GM19025 (cell line): ENCODE data around the gene LRRK1.
"Not testable (repeated sequence)": the region's sequence is repeated elsewhere in the genome, so short reads cannot be mapped to it uniquely, and the experiment has no call there.

Experiments used
- ATAC-seq: cut with Tn5 transposase; IDR thresholded peaks from one replicate; pipeline ENCODE4 v1.9.1; 2021; ENCODE audit warnings: mild to moderate bottlenecking, low read depth, moderate library complexity; ENCODE audit not compliant: unreplicated experiment

Gene LRRK1

DNA sequence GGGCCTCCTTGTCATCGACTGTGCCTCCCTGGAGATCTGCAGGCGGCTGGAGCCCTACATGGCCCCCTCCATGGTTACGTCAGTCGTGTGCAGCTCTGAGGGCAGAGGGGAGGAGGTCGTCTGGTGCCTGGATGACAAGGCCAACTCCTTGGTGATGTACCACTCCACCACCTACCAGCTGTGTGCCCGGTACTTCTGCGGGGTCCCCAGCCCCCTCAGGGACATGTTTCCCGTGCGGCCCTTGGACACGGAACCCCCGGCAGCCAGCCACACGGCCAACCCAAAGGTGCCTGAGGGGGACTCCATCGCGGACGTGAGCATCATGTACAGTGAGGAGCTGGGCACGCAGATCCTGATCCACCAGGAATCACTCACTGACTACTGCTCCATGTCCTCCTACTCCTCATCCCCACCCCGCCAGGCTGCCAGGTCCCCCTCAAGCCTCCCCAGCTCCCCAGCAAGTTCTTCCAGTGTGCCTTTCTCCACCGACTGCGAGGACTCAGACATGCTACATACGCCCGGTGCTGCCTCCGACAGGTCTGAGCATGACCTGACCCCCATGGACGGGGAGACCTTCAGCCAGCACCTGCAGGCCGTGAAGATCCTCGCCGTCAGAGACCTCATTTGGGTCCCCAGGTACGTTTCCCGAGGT lies 146.5 kb downstream of the LRRK1 start:
- ATAC-seq, result no peak

DNA sequence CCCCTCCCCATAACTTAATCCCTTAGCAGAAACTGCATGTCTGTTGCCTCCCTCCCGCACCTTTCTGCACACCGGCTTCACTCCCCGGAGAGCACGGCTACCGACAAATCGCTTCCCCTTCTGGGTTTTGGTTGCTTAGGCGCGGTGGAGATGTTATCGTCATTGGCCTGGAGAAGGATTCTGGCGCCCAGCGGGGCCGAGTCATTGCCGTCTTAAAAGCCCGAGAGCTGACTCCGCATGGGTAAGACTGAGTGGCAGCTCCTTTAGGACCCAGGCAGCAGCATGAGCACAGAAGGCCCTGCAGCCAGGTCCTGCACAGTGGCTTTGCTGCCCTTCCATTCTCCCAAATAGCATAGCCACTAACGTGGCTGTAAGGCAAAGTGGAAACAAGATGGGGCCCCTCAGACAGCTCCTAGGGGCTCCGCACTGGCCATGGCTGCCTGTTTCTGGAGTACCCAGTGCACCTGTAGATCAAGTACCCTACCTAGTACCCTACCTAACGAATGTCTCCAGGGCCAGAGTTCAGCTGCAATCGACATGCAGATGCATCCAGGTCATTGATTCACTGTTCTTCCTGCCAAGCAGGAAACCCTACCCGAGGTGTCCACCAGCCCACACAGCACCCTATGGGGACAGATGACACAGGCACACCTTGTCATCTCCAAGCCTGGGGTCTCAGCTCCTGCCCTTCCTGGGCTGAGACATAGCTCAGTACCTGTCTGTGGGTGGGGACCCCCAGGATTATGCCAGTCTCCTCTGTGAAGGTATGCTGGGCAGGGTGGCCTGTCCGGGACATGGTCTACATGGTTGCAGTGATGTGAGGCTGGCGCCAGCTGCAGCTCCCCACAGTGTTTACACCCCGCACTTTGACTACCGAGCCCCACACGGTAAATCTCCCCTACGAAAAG lies 147.6 kb downstream of the LRRK1 start:
- ATAC-seq, result no peak

DNA sequence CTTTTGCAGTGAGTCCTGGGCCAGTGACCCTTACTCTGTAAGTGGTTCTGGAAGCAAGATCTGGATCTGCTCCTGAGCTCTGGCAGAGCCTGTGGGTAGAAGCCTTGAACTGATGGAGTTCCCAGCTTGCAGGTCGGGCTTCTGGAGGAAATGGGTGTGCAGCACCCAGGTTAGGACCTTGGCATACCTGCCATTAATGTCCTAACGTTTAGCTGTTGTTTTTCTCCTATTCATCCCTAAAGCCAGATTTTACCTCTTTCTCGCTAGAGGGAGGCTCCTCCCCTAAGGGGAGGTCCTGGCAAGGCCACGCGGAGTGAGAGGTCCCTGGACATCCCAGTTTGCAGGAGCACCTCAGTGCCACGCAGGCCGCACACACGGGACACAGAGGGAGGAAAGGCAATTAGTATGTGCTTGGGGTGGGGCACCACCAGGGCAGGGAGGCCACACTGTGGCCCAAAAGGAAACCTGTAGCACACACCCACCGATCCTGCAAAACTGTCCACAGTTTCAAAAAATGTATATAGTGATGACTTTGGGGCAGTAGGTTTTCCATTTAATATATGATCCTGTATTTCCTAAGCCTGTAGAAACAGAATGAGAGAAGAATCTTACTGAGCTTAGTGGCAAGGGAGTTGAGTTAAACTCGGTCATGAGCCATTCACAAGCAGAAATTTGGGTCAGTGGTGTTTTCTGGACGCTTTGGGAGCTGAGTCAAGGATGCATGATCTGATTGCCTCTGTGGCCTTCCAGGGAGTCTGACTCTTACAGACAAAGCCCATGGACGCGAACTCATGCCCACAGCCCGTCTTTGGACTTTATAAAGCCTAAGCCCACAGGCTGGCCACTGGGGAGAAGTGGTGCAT lies 148.7 kb downstream of the LRRK1 start:
- ATAC-seq, result no peak

DNA sequence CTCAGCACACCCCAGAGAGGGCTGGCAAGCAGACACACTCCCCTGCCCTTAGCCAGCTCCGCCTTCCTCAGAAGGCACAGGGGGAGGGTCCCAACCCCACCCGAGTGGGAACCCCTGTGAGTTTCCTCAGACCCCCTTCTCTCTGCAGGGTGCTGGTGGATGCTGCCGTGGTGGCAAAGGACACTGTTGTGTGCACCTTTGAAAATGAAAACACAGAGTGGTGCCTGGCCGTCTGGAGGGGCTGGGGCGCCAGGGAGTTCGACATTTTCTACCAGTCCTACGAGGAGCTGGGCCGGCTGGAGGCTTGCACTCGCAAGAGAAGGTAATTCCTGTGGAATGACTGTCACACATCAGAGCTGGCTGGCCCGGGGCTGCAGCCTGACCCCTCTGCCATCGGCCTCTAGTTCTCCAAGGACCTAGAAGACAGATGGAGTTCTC lies 149.4 kb downstream of the LRRK1 start:
- ATAC-seq, result no peak

DNA sequence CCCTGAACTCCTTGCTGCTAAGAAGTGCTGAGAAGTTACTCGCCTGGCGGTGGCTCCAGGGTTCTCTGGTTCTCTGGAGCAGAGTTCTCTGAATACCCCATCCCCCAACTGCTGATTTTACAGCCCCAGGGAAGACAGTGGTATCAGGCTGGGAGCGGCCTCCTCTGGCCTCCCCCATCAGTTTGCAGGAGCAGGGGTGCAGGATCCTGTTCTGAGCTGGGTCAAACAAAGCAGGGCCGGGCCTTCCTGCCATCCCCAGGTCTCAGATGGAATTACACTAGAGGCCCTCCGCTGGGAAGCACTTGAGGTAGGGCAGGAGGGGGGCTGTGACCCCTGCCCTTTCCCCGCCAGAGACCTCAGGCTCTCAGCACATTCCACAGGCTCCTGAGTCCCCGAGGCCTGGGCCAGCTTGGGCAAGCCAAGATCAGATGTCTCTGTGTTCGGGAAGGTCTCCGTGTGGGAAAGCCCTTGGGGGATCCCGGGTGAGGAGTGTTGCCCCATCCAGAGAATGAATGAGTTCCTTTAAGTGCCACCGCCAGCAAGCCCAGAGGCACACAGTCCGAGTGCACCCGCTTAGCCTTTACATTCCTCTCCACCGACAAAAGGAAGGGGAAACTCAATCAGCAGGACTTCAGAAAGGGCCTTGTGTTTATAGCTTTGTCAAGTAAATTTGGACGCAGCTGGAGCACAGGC lies 149.9 kb downstream of the LRRK1 start:
- no peak for ATAC-seq

DNA sequence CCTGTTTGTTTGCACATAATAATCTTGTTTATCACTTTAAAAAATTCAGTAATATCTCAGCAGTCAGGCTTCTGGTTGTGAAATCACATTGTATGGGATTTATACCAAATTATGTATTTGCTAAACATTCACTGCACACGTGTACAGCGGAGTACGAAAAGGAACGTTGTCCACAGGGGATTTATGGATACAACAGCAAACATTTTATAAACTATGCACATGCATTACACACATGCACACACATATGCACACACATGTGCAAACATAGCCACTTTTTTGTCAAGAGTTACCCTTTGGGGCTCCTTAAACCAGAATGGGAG lies 150.5 kb downstream of the LRRK1 start:
- ATAC-seq, result no peak

DNA sequence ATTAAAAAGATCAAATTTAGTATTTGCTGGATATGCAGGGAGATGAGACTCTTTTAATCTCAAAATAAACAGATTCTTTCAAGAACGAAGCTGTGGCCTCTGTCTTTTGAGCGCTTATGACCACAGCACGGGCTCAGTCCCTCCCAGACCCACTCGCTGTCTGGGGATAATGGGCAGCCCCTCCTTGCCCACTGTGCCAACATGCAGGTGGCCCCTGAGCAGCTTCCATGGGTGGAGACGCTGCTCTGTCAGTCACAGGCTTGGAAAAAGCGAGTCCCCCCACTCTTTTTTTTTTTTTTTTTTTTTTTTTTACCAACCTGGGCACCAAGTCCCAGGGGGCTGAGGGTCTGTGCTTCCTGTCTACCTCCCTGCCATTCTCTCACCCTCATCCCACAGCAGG lies 150.9 kb downstream of the LRRK1 start:
- ATAC-seq, result no peak

DNA sequence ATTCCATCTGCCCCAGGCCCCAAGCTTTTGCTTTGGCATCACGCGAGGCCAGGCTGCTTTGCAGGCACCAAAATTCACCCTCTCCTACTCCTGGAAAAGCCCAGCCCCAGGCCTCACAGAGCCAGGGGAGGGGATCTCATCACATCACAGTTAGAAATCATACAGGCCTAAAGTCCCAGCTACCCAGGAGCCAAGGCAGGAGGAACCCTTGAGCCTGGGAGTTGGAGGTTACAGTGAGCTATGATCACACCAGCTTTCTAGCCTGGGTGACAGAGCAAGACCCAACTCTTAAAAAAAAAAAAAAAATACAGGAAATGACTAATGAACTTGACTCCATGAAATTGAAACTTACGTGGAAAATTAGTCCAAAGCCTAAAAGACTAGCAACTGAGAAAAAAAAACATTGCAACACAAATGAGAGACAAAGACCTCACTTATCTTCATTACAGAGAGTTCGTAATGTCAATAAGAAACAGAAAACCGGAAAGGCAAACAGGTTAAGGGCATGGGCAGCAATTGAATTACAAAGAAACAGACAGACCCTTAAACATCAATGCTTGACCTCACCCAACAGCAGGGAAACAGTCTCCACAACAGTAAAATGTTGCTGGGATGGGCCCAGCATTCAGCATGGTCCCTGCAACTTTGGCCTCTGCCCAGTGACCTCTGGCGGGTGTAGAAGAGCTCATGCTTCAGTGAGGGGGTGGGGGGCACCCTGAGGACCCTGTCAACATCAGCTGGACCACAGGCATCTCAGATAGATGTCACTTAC lies 151.5 kb downstream of the LRRK1 start:
- ATAC-seq, result no peak

DNA sequence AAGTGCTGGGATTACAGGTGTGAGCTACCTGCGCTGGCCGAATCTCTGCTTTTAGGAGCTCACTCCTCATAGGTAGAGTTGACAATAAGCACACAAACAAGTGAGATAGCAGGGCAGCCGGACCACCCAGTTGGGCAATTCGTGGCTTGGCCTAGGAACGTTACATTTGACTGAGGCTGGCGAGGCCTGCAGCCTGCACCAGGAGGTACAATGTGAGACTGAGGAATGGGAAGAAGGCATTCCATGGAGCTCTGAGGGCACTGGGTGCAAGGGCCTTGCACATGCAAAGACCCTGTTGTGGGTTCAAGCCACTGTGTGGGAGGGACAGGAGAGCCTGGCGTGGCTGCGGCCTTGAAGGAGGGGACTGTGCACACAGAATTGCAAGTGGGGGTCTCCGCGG lies 152.5 kb downstream of the LRRK1 start:
- no peak for ATAC-seq

DNA sequence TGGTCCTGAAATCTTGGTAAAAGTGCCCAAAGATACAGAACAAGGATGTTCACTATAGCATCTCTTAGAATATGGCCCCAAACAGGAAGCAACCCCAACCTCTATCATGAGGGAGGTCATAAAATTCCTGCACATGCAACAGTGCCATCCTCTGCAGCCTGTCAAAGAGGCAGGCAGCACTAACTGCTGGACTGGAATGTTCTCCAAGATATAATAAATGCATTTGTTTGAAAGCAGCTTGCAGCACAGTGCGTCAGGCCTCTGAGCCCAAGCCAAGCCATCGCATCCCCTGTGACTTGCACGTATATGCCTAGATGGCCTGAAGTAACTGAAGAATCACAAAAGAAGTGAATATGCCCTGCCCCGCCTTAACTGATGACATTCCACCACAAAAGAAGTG lies 153.1 kb downstream of the LRRK1 start:
- not testable (repeated sequence) for ATAC-seq

DNA sequence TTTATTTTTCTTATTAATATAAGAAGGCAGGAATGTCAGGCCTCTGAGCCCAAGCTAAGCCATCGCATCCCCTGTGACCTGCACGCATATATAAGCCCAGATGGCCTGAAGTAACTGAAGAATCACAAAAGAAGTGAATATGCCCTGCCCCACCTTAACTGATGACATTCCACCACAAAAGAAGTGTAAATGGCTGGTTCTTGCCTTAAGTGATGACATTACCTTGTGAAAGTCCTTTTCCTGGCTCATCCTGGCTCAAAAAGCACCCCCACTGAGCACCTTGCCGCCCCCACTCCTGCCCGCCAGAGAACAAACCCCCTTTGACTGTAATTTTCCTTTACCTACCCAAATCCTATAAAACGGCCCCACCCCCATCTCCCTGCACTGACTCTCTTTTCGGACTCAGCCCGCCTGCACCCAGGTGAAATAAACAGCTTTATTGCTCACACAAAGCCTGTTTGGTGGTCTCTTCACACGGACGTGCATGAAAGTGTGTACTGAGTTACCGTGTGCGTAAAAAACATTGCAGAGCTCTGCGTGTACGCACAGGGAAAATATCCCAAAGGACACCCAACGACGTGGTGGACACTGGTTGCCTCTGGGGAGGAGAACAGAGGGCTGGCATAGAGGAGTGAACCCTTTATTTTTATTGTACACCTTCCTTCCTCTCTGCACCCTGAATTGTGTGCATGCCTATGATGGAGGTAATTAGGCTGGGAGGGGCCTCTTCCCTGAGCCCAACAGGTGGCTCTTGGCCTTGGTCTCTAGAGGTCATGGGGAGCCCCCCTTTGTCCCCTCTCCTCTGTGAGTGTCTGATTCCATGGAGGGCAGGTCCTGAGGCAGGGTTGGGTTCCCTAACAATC lies 158.9 kb downstream of the LRRK1 start:
- not testable (repeated sequence) for ATAC-seq

DNA sequence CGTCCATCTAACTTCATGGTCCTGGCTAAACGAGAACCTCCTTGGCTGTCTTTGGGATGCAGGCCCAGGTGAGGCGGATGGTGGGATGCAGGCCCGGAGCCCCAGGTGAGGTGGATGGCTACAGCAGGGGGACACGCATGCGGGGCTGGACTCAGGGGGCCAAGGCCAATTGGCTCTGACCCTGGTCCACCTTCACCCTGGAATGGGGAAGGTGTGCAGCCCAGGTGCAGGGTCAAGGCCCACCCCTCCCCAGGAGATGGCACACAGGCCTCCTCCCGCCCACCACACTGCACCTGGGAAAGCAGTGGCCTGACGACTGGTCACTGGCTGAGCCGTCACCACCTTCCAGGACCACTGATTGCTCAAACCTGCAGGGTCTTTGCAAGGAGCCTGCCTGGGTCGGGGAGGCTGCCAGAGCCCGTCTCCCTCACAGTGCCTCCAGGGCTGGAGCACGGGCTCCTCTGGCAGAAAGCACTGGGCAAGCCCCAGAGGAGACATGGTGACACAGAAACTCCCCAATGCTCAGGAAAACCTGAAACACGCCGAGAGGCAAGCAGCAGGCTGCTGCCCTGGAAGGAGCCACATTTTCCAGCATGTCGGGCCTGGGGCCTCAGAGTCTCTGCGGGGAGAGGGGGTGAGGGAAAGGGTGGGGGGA lies 159.6 kb downstream of the LRRK1 start:
- ATAC-seq, result no peak

DNA sequence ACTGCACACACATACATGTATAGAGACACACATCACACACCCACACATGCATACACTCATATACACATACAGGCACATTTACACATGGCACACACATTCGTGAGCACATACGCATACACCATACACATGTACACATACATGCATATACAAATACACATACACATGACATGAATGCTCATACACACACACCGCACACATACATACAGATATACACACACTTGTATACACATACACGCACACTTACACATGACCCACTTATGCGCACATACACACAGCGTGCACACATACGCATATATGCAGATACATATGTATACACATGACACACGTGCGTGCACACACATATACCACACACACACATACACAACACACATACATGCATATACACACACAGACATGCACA lies 162.7 kb downstream of the LRRK1 start:
- no peak for ATAC-seq

DNA sequence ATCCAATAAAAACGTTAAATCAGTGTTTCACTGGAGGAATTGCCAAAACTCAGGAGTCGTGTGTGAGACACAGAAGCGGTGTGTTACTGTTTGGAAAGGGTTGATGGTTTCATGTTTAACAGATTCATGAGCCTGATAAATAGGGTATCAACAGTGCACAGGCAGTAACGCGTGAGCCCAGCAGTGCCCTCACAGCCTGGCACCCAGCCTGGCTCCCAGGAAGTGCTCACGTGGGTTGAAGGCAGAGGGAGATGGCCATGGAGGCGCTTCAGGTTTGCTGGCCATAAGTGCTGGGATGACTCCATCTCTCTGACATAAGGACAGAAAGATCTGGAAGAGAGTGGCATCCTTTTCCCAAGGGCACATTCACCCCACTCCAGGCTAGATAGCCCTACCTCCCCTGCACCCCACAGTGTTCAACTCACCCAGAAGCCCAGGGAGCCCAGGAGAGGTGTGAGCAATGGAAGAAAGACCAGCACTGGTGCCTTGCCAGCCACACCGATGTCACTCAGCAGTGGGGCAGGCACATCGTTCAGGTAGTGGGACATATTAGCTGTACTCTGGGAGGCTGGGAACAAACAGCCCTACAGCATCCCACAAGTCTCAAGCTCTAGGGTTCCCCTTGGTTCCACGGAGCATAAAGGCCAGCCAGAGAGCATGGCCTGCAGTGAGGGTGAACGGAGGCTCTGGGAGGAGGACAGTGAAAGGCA lies 164.3 kb downstream of the LRRK1 start:
- ATAC-seq, result no peak

DNA sequence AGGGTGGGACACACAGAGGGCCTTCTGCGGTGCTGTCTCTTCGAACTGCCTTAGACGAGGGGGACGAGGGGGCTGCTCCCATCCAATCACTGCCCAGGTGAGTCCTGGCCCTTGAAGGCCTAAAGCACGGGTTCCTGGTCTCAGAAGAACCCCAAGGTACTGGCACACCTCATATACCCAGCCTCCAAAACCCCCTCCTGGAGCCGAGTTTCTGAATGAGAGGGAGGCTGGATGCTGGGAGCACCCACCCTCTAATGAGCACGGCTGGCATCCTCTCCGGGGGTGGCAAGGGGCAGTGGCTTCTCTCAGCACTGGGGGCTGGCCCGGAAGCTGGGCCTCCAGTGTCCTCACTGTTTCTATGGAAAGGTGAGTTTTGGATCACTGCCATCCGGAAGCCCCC lies 165.6 kb downstream of the LRRK1 start:
- no peak for ATAC-seq

DNA sequence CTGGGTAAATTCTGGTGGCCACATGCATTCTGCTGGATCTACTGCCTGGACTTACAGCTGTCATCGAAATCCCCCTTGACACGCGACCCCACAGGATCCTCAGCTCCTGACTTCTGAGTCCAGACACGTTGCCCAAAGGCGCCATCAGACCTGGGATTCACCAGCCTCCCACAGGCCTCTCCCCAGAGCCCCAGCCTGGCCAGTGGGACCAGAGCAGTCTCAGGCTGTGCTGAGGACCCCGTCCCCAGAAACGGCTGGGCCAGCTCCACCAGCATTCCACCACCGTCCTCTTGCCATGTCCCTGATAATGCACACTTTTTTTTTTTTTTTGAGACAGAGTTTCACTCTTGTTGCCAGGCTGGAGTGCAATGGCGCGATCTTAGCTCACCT lies 166.1 kb downstream of the LRRK1 start:
- ATAC-seq, result no peak

DNA sequence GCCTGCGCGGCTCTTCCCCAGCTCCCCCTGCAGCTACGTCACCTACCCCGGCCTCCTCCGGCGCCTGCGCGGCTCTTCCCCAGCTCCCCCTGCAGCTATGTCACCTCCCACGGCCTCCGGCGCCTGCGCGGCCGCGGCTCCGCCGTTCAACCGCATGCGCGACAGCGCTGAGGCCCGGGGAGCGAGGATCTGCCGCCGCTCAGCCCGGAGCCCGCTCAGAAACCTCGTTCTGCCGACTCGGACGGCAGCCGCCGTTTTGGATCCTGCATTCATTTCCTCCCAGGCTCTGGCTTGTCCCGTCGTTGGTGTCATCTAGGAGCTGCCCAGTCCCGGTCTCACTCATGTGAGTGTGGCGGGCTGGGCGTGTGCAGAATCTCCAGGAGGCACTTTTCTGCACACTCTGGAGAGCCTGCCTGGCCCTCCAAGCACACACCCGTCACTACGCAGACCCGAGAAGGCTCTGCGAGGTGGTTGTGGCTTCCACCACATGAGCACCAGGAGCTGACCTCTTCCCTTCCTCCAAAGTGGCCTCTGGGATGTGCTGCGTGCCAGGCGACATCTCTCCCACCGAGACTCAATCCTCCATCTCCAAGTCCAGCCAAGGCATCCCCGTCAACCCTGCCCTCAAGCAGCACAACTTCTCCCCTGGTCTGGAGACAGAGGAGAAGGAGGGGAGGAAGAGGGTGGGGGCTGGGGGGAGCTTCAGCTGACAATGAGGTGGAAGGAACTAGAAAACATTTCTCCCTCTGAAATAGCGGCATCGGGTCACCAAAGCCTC lies 167.4 kb downstream of the LRRK1 start:
- ATAC-seq, result no peak
